Measurements from ENCODE around the gene SMOC1. TPM values are rescaled to one million over a fixed set of nuclear protein-coding genes. Genes with fewer than 3 reads are reported as not detected.
A peak's percentile ranks its signal among the peaks of the same experiment; 100 is the strongest.

The SMOC1 gene
- total and polyA plus RNA-seq, 5 donors from 2014 or later: not detected

- Mint-ChIP-seq H3K4me3 (no peak overlapping the region), H3K4me1 (no peaks in the 10 kb centered on the region), H3K27ac (no peak overlapping the region), H3K27me3 (peaks cover 6% of the 10 kb centered on the region), H3K9me3 (no peaks in the 10 kb centered on the region), H3K36me3 (no peaks in the 10 kb centered on the region)
- Histone ChIP-seq H3K27ac (ENCODE audit: insufficient read depth, low read length, poor library complexity, severe bottlenecking) (no peak overlapping the region), H3K9me3 (ENCODE audit: control insufficient read depth in 2 of 2, low read length in 2 of 2) (no peaks in the 10 kb centered on the region), H3K4me3 (ENCODE audit: low read depth, low read length) (no peak overlapping the region), H3K27me3 (ENCODE audit: control insufficient read depth, insufficient read depth, low read length) (no peaks in the 10 kb centered on the region), H3K4me1 (ENCODE audit: control insufficient read depth, insufficient read depth, low read length, poor library complexity, severe bottlenecking) (no peaks in the 10 kb centered on the region), H3K36me3 (ENCODE audit: control insufficient read depth, insufficient read depth, low read length) (no peaks in the 10 kb centered on the region)
- ATAC-seq (ENCODE audit: low read depth in 2 of 2) (no peak), DNase-seq (no peak)
Measured at GRCh38 chr14:70064136-70064865, 185.1 kb downstream of the SMOC1 start.

GRCh38 chr14:70067810-70068209 is 188.6 kb downstream of the SMOC1 start:
- no peaks in the 10 kb centered on the region for H3K9me3 ChIP-seq (ENCODE audit: control insufficient read depth in 2 of 2, low read length in 2 of 2)
- H3K36me3 ChIP-seq (ENCODE audit: control insufficient read depth, insufficient read depth, low read length): no peaks in the 10 kb centered on the region
- no peaks in the 10 kb centered on the region for H3K4me1 ChIP-seq (ENCODE audit: control insufficient read depth, insufficient read depth, low read length, poor library complexity, severe bottlenecking)
- Mint-ChIP-seq H3K4me3 (no peak overlapping the region), H3K27me3 (peaks cover 12% of the 10 kb centered on the region), H3K36me3 (no peaks in the 10 kb centered on the region), H3K4me1 (no peaks in the 10 kb centered on the region), H3K9me3 (no peaks in the 10 kb centered on the region), H3K27ac (no peak overlapping the region)
- H3K27ac ChIP-seq (ENCODE audit: insufficient read depth, low read length, poor library complexity, severe bottlenecking): no peak overlapping the region
- H3K4me3 ChIP-seq (ENCODE audit: low read depth, low read length): no peak overlapping the region
- no peak for ATAC-seq (ENCODE audit: low read depth in 2 of 2)
- no peak for DNase-seq
- H3K27me3 ChIP-seq (ENCODE audit: control insufficient read depth, insufficient read depth, low read length): no peaks in the 10 kb centered on the region

GRCh38 chr14:70069186-70069585 is 190.0 kb downstream of the SMOC1 start:
- DNase-seq (no peak), ATAC-seq (ENCODE audit: low read depth in 2 of 2) (no peak)
- Mint-ChIP-seq H3K36me3 (no peaks in the 10 kb centered on the region), H3K4me3 (no peak overlapping the region), H3K27ac (no peak overlapping the region), H3K9me3 (no peaks in the 10 kb centered on the region), H3K4me1 (no peaks in the 10 kb centered on the region), H3K27me3 (peaks cover 12% of the 10 kb centered on the region)
- peaks cover 2% of the 10 kb centered on the region for H3K27me3 ChIP-seq (ENCODE audit: control insufficient read depth, insufficient read depth, low read length)
- no peaks in the 10 kb centered on the region for H3K9me3 ChIP-seq (ENCODE audit: control insufficient read depth in 2 of 2, low read length in 2 of 2)
- no peaks in the 10 kb centered on the region for H3K36me3 ChIP-seq (ENCODE audit: control insufficient read depth, insufficient read depth, low read length)
- no peak overlapping the region for H3K4me3 ChIP-seq (ENCODE audit: low read depth, low read length)
- H3K4me1 ChIP-seq (ENCODE audit: control insufficient read depth, insufficient read depth, low read length, poor library complexity, severe bottlenecking): no peaks in the 10 kb centered on the region
- H3K27ac ChIP-seq (ENCODE audit: insufficient read depth, low read length, poor library complexity, severe bottlenecking): no peak overlapping the region

GRCh38 chr14:70073924-70074566 is 194.8 kb downstream of the SMOC1 start:
- Histone ChIP-seq H3K27me3 (ENCODE audit: control insufficient read depth, insufficient read depth, low read length) (peaks cover 4% of the 10 kb centered on the region), H3K9me3 (ENCODE audit: control insufficient read depth in 2 of 2, low read length in 2 of 2) (no peaks in the 10 kb centered on the region), H3K4me1 (ENCODE audit: control insufficient read depth, insufficient read depth, low read length, poor library complexity, severe bottlenecking) (no peaks in the 10 kb centered on the region), H3K36me3 (ENCODE audit: control insufficient read depth, insufficient read depth, low read length) (no peaks in the 10 kb centered on the region), H3K27ac (ENCODE audit: insufficient read depth, low read length, poor library complexity, severe bottlenecking) (no peak overlapping the region), H3K4me3 (ENCODE audit: low read depth, low read length) (no peak overlapping the region)
- peaks cover 29% of the 10 kb centered on the region for H3K27me3 Mint-ChIP-seq
- H3K27ac Mint-ChIP-seq: no peak overlapping the region
- no peak for ATAC-seq (ENCODE audit: low read depth in 2 of 2)
- no peaks in the 10 kb centered on the region for H3K36me3 Mint-ChIP-seq
- no peak overlapping the region for H3K4me3 Mint-ChIP-seq
- no peaks in the 10 kb centered on the region for H3K4me1 Mint-ChIP-seq
- H3K9me3 Mint-ChIP-seq: no peaks in the 10 kb centered on the region
- peak in 2 of 3 donors; percentile 2 to 50 for DNase-seq

GRCh38 chr14:70077005-70077404 is 197.8 kb downstream of the SMOC1 start:
- Mint-ChIP-seq H3K4me3 (no peak overlapping the region), H3K27ac (no peak overlapping the region), H3K27me3 (peaks cover 31% of the 10 kb centered on the region), H3K4me1 (no peaks in the 10 kb centered on the region), H3K9me3 (no peaks in the 10 kb centered on the region), H3K36me3 (no peaks in the 10 kb centered on the region)
- H3K27ac ChIP-seq (ENCODE audit: insufficient read depth, low read length, poor library complexity, severe bottlenecking): no peak overlapping the region
- H3K4me1 ChIP-seq (ENCODE audit: control insufficient read depth, insufficient read depth, low read length, poor library complexity, severe bottlenecking): no peaks in the 10 kb centered on the region
- no peaks in the 10 kb centered on the region for H3K9me3 ChIP-seq (ENCODE audit: control insufficient read depth in 2 of 2, low read length in 2 of 2)
- no peak for ATAC-seq (ENCODE audit: low read depth in 2 of 2)
- peaks cover 6% of the 10 kb centered on the region for H3K27me3 ChIP-seq (ENCODE audit: control insufficient read depth, insufficient read depth, low read length)
- no peaks in the 10 kb centered on the region for H3K36me3 ChIP-seq (ENCODE audit: control insufficient read depth, insufficient read depth, low read length)
- no peak overlapping the region for H3K4me3 ChIP-seq (ENCODE audit: low read depth, low read length)
- no peak for DNase-seq

- no peaks in the 10 kb centered on the region for H3K9me3 Mint-ChIP-seq
- DNase-seq (no peak), ATAC-seq (ENCODE audit: low read depth in 2 of 2) (no peak)
- H3K27me3 ChIP-seq (ENCODE audit: control insufficient read depth, insufficient read depth, low read length): peaks cover 6% of the 10 kb centered on the region
- H3K27ac ChIP-seq (ENCODE audit: insufficient read depth, low read length, poor library complexity, severe bottlenecking): no peak overlapping the region
- H3K36me3 Mint-ChIP-seq: no peaks in the 10 kb centered on the region
- no peak overlapping the region for H3K27ac Mint-ChIP-seq
- no peaks in the 10 kb centered on the region for H3K9me3 ChIP-seq (ENCODE audit: control insufficient read depth in 2 of 2, low read length in 2 of 2)
- peaks cover 35% of the 10 kb centered on the region for H3K27me3 Mint-ChIP-seq
- H3K4me3 Mint-ChIP-seq: no peak overlapping the region
- H3K4me1 ChIP-seq (ENCODE audit: control insufficient read depth, insufficient read depth, low read length, poor library complexity, severe bottlenecking): no peaks in the 10 kb centered on the region
- no peak overlapping the region for H3K4me3 ChIP-seq (ENCODE audit: low read depth, low read length)
- no peaks in the 10 kb centered on the region for H3K36me3 ChIP-seq (ENCODE audit: control insufficient read depth, insufficient read depth, low read length)
- no peaks in the 10 kb centered on the region for H3K4me1 Mint-ChIP-seq
Measured at GRCh38 chr14:70077720-70078119, 198.5 kb downstream of the SMOC1 start.

GRCh38 chr14:70078329-70078728 is 199.1 kb downstream of the SMOC1 start:
- ATAC-seq (ENCODE audit: low read depth in 2 of 2) (no peak), DNase-seq (no peak)
- Mint-ChIP-seq H3K4me1 (no peaks in the 10 kb centered on the region), H3K27ac (no peak overlapping the region), H3K4me3 (no peak overlapping the region), H3K27me3 (peaks cover 35% of the 10 kb centered on the region), H3K9me3 (no peaks in the 10 kb centered on the region), H3K36me3 (no peaks in the 10 kb centered on the region)
- H3K9me3 ChIP-seq (ENCODE audit: control insufficient read depth in 2 of 2, low read length in 2 of 2): no peaks in the 10 kb centered on the region
- H3K27ac ChIP-seq (ENCODE audit: insufficient read depth, low read length, poor library complexity, severe bottlenecking): no peak overlapping the region
- H3K4me1 ChIP-seq (ENCODE audit: control insufficient read depth, insufficient read depth, low read length, poor library complexity, severe bottlenecking): no peaks in the 10 kb centered on the region
- H3K4me3 ChIP-seq (ENCODE audit: low read depth, low read length): no peak overlapping the region
- H3K36me3 ChIP-seq (ENCODE audit: control insufficient read depth, insufficient read depth, low read length): no peaks in the 10 kb centered on the region
- peaks cover 6% of the 10 kb centered on the region for H3K27me3 ChIP-seq (ENCODE audit: control insufficient read depth, insufficient read depth, low read length)

GRCh38 chr14:70080076-70080475 is 200.9 kb downstream of the SMOC1 start:
- Mint-ChIP-seq H3K4me1 (no peaks in the 10 kb centered on the region), H3K4me3 (no peak overlapping the region), H3K36me3 (no peaks in the 10 kb centered on the region), H3K27ac (no peak overlapping the region), H3K9me3 (no peaks in the 10 kb centered on the region), H3K27me3 (peaks cover 35% of the 10 kb centered on the region)
- H3K4me3 ChIP-seq (ENCODE audit: low read depth, low read length): no peak overlapping the region
- DNase-seq: no peak
- no peaks in the 10 kb centered on the region for H3K36me3 ChIP-seq (ENCODE audit: control insufficient read depth, insufficient read depth, low read length)
- H3K27ac ChIP-seq (ENCODE audit: insufficient read depth, low read length, poor library complexity, severe bottlenecking): no peak overlapping the region
- no peak for ATAC-seq (ENCODE audit: low read depth in 2 of 2)
- H3K27me3 ChIP-seq (ENCODE audit: control insufficient read depth, insufficient read depth, low read length): peaks cover 2% of the 10 kb centered on the region
- no peaks in the 10 kb centered on the region for H3K9me3 ChIP-seq (ENCODE audit: control insufficient read depth in 2 of 2, low read length in 2 of 2)
- no peaks in the 10 kb centered on the region for H3K4me1 ChIP-seq (ENCODE audit: control insufficient read depth, insufficient read depth, low read length, poor library complexity, severe bottlenecking)
